GM10847 (cell line): ENCODE measurements around the gene NGDN.

ENCODE experiments used
- POLR2A ChIP-seq: IDR thresholded peaks from 2 replicates; pipeline ENCODE4 v1.6.1; 2011; ENCODE audit not compliant: insufficient read length; ENCODE audit errors: extremely low read depth

The NGDN gene

GRCh38 chr14:23522643-23523198 is 53.2 kb downstream of the NGDN start:
- no peak for TF ChIP-seq POLR2A

- TF ChIP-seq POLR2A: no peak
Observed at GRCh38 chr14:23523229-23524016, 53.9 kb downstream of the NGDN start.

- no peak for TF ChIP-seq POLR2A
Observed at GRCh38 chr14:23524954-23525353, 55.5 kb downstream of the NGDN start.

- TF ChIP-seq POLR2A: no peak
Observed at GRCh38 chr14:23525611-23526010, 56.1 kb downstream of the NGDN start.
